Measurements from ENCODE around the gene ZMYND11.

The ZMYND11 gene

GRCh38 chr10:279232-279631, 144.0 kb downstream of the ZMYND11 start:
- H3K4me3 ChIP-seq (ENCODE audit: low read depth, low read length), result no peak overlapping the region
- no peak for TF ChIP-seq CTCF (IDR thresholded peaks at IDR 0.05; ENCODE audit: insufficient read depth, low read depth, low read length, missing control alignments)
- DNase-seq (ENCODE audit: low read depth), result no peak

- TF ChIP-seq CTCF (IDR thresholded peaks at IDR 0.05; ENCODE audit: insufficient read depth, low read depth, low read length, missing control alignments), result no peak
- H3K4me3 ChIP-seq (ENCODE audit: low read depth, low read length), result no peak overlapping the region
- no peak for DNase-seq (ENCODE audit: low read depth)
Measured at GRCh38 chr10:279655-280054, 144.4 kb downstream of the ZMYND11 start.

- DNase-seq (ENCODE audit: low read depth), result peak; percentile 41
- TF ChIP-seq CTCF (IDR thresholded peaks at IDR 0.05; ENCODE audit: insufficient read depth, low read depth, low read length, missing control alignments), result no peak
- H3K4me3 ChIP-seq (ENCODE audit: low read depth, low read length), result no peak overlapping the region
Measured at GRCh38 chr10:282294-283139, 147.3 kb downstream of the ZMYND11 start.

GRCh38 chr10:283140-283479, 147.9 kb downstream of the ZMYND11 start:
- H3K4me3 ChIP-seq (ENCODE audit: low read depth, low read length), result no peak overlapping the region
- TF ChIP-seq CTCF (IDR thresholded peaks at IDR 0.05; ENCODE audit: insufficient read depth, low read depth, low read length, missing control alignments), result no peak
- DNase-seq (ENCODE audit: low read depth), result no peak

- no peak overlapping the region for H3K4me3 ChIP-seq (ENCODE audit: low read depth, low read length)
- TF ChIP-seq CTCF (IDR thresholded peaks at IDR 0.05; ENCODE audit: insufficient read depth, low read depth, low read length, missing control alignments), result no peak
Measured at GRCh38 chr10:283916-284356, 148.7 kb downstream of the ZMYND11 start.

GRCh38 chr10:285216-285615, 150.0 kb downstream of the ZMYND11 start:
- no peak for TF ChIP-seq CTCF (IDR thresholded peaks at IDR 0.05; ENCODE audit: insufficient read depth, low read depth, low read length, missing control alignments)
- DNase-seq (ENCODE audit: low read depth), result no peak
- no peak overlapping the region for H3K4me3 ChIP-seq (ENCODE audit: low read depth, low read length)

More at GRCh38 chr10:283916-284356, 148.7 kb downstream of the ZMYND11 start:
- peak; percentile 75 for DNase-seq (ENCODE audit: low read depth)
